Colon (tissue), 2 donors: ENCODE results near the gene IFNA8.
"Not testable (repeated sequence)": the region's sequence is repeated elsewhere in the genome, so short reads cannot be mapped to it uniquely, and the experiment has no call there.

ENCODE experiments used
- FAIRE-seq: peaks from 2 replicates; lab custom pipeline; 2012; peaks lifted over from hg19 to GRCh38; lab: Jason Lieb, UNC
- donor health status: control.
- donor health status: control.

IFNA8 gene

DNA sequence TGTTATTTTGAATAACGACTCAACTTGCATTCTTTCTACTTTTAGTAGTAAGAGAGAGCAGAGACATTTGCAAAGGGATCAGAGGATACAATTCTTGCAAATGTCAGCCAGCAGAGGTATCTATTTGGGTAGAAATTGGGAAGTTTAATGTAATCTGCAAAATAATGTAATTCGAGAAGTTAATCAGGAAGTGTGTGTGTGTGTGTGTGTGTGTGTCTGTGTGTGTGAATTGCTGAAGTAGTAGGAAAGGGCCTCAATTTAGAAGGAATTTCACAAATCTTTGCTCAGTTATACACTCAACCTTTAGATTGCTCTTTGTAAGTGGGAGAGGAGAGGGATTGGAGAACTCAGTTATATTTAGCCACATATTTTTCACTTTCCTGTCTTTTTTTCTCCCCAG is 20.3 kb downstream of the IFNA8 start:
- no peak for FAIRE-seq

DNA sequence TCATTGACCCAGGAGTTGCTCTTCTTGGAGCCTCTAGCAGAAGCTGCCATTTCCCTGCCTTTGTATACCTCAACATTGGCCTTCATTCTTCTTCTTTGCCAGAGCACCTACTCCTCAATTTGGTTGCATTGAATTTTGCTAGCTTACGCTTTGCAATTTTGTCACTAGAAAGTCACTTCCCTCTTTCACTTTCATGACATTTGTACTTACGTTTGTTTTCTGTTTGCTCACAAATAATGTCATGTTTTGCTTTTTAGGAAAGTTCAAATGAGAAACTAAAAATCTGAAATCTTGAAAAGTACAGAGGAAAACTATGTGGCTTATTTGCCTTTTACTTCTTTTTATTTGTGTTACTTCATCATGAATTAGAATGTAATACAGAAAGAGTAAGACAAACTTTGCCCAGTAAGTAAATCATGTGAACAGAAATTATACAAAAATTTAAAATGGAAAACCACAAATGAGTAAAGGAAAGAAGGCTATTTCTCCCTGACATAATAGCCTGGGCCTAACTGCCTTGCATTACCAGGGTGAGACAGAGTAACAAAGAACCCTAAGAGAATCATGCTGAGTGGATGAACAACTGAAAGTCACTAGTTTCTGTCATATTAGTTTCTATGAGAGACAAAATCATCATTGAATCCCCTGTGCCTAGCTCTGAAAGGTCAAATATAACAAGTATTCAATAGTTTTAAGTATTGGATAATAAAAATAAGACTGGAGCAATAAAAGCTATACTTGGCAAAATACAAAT is 23.9 kb downstream of the IFNA8 start:
- no peak for FAIRE-seq

DNA sequence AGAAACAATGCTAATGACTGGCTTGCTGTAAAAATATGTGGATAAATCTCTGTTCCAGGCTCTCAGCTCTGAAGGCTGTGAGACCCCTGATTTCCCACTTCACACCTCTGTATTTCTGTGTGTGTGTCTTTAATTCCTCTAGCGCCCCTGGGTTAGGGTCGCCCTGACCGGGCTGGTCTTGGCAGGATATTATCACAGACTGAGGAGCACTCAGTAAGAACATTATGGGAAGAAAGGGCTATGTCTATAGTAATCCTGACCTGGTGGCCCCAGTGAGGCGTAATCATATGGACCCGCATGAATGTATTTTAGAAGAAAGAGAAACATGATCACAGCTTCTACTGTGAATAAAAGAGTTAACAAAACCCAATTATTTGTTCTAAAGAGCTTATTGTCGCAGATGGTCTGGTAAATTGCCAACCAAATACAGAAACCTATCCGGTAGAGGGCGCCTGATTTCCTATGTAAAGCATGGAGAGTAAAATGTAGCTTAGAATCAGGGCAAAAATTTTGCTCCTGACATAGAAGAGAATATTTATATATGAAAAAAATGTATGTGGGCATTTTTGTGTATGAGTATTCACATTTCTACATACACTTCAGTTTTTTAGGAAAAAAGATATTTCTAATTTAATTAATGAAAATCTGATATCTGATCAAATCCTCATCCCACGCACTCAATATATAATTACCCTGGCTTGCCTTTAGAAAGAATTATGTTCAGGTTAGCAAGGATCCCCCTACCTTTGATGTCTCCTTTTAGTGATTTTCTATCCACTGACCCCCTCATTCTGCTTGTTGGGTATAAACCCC is 25.5 kb downstream of the IFNA8 start:
- no peak for FAIRE-seq

DNA sequence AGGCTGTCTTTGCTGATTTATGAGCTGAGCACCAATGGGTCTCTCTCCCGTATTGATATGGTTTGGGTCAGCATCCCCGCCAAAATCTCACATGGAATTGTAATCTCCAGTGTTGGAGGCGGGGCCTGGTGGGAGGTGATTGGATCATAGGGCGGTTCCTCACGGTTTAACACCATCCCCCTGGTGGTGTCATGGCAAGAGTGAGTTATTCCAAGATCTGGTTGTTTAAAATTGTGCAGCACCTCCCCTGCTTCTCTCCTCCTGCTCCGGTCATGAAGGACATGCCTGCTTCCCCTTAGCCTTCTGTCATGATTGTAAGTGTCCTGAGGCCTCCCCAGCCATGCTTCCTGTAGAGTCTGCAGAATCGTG is 26.1 kb downstream of the IFNA8 start:
- not testable (repeated sequence) for FAIRE-seq

DNA sequence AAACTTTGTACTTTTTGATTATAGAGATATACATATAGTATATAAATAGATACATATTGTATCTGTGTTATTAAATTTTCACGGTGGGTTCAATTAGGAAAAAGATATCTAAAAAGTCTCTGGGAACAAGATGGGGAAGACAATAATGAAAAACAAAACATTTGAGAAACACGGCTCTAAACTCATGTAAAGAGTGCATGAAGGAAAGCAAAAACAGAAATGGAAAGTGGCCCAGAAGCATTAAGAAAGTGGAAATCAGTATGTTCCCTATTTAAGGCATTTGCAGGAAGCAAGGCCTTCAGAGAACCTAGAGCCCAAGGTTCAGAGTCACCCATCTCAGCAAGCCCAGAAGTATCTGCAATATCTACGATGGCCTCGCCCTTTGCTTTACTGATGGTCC is 31.2 kb downstream of the IFNA8 start, which contains the start of gene IFNA1:
TSS of gene IFNA1 (plus strand) at position 301 of the 400 bp plus-strand sequence. CDS start at position 370, 69 bp downstream.
- no peak for FAIRE-seq

DNA sequence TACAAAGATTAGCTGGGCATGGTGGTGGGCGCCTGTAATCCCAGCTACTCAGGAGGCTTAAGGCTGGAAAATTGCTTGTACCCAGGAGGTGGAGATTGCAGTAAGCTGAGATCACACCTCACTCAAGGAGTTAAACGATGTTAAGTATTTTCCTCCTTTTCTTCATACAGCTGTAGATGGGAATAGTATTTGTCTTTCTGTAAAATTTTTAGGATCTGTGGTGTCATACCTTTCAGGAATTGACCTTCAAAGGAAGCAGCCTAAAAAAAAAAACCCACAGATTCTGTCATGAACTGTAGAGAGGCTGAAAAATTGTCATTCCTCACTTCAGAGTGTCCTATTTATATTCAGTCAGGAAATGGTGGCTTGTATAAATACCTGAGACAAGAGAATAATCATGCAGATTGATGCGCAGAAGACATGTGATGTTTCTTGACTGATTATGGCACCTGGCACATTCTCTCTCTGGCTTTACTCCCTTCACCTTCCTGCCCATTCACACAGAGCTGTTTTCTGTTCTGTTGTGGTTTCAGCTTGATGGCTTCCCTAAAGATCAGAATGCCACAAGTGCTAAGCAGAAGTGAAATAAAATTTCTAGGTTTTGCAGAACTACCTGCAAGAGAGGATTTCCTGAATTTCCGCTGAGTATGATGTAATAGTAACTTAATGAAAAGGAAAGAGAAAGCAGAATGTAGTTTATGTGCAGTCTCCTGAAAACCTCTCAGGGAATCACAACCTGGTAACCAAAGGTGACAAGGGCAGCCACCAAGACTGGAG is 35.1 kb downstream of the IFNA8 start:
- FAIRE-seq, result no peak

DNA sequence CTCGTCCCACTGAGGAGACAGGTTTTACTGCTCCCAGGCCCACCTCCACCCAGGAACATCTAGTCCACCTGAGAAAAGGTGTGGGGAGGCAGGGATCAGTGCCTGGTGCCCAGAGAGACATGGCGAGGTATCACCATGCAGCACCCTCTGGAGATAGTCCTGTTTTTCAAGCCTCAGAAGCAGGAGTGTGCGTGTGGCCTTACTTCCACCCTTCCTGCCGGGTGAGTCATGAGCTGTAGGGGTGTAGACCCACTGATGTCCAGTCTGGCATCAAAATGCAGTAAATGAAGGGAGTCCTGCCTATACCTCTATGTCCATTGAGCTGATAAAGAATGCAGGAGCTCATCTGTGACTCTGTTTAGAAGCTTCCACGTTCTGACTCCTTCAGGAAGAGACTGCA is 40.4 kb downstream of the IFNA8 start:
- FAIRE-seq, result not testable (repeated sequence)

DNA sequence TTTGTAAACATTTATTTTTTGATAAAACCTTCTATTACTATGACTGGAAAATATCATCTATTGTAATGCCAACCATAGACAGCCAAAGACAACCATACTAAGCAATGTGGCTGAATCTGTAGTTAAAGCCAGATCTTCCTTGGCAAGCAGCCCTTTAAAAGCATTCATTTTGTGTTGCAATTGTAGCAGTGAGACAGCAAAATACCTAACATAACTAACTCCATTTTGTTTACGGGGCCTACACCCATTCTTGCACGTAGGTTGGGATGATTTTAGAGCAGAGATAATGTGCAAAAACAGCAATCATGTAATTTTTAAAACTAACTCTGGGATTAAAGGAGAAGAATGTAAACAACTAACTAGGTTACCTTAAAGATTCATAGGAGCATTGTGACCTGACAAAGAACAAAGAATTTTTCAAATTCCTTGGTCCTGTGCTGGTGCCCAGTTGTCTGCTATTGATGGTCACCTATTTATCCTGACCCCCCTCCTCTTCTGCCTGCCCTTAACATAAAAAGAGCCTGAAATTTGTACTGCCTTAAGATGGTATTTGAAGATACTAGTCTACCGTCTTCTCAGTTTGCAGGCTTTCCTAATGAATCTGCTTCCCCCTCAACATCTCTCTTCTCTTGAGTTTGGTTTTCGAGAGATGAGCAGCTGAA is 41.9 kb downstream of the IFNA8 start:
- FAIRE-seq, result no peak

DNA sequence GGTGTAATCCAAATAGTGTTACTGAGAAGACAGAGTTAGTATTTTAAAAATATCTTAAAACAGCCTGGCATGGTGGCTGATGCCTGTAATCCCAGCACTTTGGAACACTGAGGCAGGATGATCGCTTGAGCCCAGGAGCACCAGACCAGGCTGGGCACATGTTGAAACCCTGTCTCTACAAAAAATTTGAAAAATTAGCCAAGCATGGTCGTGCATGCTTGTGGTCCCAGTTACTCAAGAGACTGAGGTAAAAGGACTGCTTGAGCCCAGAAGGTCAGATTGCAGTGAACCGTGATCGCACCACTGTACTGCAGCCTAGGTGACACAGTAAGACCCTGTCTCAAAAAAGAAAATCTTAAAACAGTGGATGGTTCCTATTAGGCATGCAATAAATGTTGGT is 43.8 kb downstream of the IFNA8 start:
- FAIRE-seq, result no peak

DNA sequence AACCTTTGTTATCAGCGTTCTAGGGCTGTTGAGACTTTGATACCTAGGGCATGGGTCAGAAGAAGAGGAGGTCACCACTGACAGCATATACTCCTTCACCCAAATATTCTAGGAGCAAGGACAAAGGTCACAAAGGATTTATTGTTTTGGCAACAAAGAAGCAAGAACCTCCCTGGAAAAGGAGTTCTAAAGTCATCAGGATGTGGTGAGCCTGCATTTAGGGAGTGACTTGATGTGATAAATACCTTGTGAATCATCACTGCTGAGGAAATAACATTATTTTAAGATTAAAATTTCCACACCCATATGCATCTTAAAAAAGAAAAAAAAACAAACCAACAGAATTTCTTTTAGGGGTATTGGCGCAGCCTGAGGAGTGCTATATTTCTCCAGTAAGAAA is 45.2 kb downstream of the IFNA8 start:
- FAIRE-seq, result no peak

DNA sequence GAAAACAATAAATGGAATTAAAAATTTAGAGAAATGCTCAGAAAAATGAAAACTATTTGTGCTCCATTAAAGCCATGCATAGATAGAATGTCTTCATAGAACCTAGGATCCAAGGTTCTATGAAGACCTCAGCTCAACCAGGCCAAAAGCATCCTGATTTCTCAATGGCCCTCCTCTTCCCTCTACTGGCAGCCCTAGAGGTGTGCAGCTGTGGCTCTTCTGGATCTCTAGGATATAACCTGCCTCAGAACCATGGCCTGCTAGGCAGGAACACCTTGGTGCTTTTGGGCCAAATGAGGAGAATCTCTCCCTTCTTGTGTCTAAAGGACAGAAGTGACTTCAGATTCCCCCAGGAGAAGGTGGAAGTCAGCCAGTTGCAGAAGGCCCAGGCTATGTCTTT is 46.4 kb downstream of the IFNA8 start:
- FAIRE-seq, result no peak
